RCC 7860 (cell line): ENCODE results near the gene OSBPL7.
"Not testable (repeated sequence)": the region's sequence is repeated elsewhere in the genome, so short reads cannot be mapped to it uniquely, and the experiment has no call there.

Source experiments
- DNase-seq: peaks from one replicate; pipeline ENCODE4 v3.0.0-alpha.2; 2015; ENCODE audit warnings: low spot score
- FAIRE-seq: peaks from 2 replicates; lab custom pipeline; 2012; peaks lifted over from hg19 to GRCh38; lab: Jason Lieb, UNC

OSBPL7 gene

GRCh38 chr17:47776330-47777197 lies 45.0 kb downstream of the OSBPL7 start:
- peak; percentile 50 for DNase-seq
- FAIRE-seq, result peak; percentile 38

GRCh38 chr17:47774987-47775580 lies 46.5 kb downstream of the OSBPL7 start:
- DNase-seq (no peak), FAIRE-seq (no peak)

GRCh38 chr17:47774331-47774730 lies 47.3 kb downstream of the OSBPL7 start:
- FAIRE-seq (no peak), DNase-seq (no peak)

GRCh38 chr17:47773649-47774048 lies 47.9 kb downstream of the OSBPL7 start:
- DNase-seq, FAIRE-seq: not testable (repeated sequence)

- DNase-seq, result no peak
- FAIRE-seq, result no peak
Measured at GRCh38 chr17:47763913-47764582, 57.5 kb downstream of the OSBPL7 start.

GRCh38 chr17:47762728-47763127 lies 58.9 kb downstream of the OSBPL7 start:
- FAIRE-seq (no peak), DNase-seq (no peak)

GRCh38 chr17:47760409-47761140 lies 61.0 kb downstream of the OSBPL7 start:
- no peak for FAIRE-seq
- DNase-seq, result no peak

GRCh38 chr17:47757386-47757785 lies 64.2 kb downstream of the OSBPL7 start:
- DNase-seq (no peak), FAIRE-seq (no peak)
